HG02852 (cell line): Measurements from ENCODE around the gene PEX7.
"Not testable (repeated sequence)": the region's sequence is repeated elsewhere in the genome, so short reads cannot be mapped to it uniquely, and the experiment has no call there.

Experiments used
- ATAC-seq: cut with Tn5 transposase; IDR thresholded peaks from one replicate; pipeline ENCODE4 v1.9.1; 2021; ENCODE audit warnings: mild to moderate bottlenecking, moderate library complexity; ENCODE audit not compliant: unreplicated experiment

The PEX7 gene

DNA sequence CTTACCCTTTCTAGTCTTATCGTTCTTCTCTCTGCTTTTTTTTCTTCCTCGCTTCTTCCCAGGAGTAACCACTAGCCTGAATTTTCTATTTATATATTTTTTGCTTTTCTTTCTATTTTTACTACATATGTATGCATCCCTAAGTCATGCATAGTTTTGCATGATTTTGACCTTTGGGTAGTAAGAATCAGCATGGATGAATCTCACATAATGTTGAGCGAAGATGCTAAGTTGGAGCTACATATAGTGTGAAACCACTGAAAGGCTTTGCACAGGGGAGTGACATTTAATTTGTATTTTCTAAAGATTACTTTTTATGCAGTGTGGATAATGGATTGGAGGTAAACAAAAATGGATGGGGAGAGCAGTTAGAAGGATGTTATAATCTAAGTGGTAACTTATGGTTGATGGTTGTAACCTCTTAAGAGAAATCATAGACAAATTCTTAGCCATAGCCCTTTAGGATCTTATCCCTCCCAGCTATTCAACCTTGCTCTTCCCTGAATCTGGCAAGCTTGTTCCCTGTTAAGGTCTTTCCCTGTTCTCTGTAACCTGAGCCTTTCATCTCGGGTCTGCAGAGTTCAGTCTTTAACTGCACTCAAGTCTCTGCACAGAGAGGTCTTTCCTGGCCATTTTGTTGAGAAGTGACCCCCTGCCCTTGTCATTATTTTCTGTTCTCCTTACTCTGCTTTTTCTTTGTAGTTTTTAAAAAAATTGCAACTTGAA lies 18.0 kb downstream of the PEX7 start:
- no peak for ATAC-seq

DNA sequence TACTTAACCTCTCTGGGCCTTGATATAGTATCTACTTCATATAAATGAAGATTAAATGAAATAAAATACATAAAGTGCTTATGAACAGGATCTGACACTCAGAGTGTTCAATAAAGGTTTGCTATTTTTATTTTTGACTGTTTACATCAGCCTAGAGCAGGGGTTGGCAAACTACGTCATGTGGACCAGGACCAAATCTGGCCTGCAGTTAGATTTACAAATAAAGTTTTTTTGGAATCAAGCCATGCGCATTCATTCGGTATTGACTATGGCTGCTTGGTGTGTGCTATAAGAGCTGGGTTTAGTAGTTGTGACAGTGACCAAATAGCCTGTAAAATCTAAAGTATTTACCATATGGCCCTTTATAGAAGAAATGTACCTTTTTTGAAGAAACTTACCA lies 20.8 kb downstream of the PEX7 start:
- no peak for ATAC-seq

DNA sequence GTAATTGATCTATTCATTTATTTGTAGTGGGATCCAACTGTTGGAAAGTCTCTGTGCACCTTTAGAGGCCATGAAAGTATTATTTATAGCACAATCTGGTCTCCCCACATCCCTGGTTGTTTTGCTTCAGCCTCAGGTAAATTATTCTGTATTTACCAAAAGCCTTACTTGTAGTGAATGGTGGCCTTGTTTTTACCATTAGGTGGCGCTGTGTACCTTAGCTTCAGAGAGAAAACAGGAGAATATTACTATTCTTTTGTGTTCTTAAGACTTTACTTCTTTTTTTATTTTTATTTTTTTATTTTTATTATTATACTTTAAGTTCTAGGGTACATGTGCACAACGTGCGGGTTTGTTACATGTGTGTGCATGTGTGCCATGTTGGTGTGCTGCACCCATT lies 23.7 kb downstream of the PEX7 start:
- no peak for ATAC-seq

DNA sequence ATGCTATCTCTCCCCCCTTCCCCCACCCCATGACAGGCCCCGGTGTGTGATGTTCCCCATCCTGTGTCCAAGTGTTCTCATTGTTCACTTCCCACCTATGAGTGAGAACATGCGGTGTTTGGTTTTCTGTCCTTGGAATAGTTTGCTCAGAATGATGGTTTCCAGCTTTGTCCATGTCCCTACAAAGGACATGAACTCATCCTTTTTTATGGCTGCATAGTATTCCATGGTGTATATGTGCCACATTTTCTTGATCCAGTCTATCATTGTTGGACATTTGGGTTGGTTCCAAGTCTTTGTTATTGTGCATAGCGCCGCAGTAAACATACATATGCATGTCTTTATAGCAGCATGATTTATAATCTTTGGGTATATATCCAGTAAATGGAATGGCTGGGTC lies 24.1 kb downstream of the PEX7 start:
- ATAC-seq: not testable (repeated sequence)

DNA sequence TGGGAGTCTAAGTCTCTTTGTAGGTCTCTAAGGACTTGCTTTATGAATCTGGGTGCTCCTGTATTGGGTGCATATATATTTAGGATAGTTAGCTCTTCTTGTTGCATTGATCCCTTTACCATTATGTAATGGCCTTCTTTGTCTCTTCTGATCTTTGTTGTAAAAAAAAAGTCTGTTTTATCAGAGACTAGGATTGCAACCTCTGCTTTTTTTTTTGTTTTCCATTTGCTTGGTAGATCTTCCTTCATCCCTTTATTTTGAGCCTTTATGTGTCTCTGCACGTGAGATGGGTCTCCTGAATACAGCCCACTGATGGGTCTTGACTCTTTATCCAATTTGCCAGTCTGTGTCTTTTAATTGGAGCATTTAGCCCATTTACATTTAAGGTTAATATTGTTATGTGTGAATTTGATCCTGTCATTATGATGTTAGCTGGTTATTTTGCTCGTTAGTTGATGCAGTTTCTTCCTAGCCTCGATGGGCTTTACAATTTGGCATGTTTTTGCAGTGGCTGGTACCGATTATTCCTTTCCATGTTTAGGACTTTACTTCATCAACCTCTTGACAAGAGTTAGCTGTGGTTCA lies 27.7 kb downstream of the PEX7 start:
- ATAC-seq: not testable (repeated sequence)

DNA sequence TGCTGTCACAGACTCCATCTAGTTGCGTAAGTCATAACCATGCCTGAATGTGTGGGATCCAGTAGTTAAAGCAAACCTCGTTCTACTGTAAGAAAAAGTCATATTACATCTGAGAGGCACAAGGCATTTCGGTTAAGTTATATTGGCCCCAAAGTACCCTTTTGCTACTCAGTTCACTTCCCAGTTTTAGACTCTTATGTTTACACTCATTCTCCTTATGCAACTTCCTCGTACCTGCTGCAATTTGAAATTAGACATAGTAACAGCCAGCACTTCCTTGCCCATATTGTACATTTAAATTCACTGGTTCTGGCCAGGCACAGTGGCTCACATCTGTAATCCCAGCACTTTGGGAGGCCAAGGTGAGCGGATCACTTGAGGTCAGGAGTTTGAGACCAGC lies 37.0 kb downstream of the PEX7 start:
- ATAC-seq: no peak

DNA sequence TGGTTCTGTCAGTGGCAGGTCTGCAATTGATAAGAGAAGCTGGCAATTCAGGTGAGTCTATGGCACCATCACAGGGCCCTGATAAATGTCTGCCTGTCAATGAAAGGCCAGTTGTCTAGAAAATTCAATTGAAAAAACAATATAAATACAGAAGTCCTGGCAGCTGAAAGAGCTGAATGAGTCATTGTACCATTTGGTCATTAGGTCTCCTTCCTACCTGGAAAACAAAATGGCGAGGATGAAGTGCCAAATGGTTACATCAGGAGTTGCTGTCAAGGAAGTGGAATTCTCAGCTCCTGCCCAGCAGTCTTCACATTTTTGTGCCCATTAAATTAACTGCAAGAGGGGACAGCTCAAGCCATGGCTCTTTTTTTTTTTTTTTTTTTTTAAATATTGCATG lies 37.7 kb downstream of the PEX7 start:
- no peak for ATAC-seq

DNA sequence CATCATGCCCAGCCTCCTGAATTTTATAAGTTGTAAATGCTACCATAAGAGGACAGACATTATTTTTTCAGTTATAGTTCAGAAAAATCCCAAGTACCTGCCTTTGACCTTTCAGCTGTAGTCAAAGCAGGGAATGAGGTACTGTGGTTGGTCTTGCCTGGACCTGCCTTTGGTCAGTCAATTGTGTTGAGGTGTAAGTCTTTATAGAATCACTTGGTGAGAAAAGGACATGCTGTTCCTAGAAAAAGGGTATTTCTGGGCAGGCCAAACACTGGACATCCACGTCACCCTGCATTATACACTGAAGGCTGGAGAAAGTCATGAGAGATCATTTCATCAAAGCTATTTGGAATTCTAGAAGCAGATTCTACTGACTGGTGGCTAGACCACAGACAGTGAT lies 40.3 kb downstream of the PEX7 start:
- no peak for ATAC-seq

DNA sequence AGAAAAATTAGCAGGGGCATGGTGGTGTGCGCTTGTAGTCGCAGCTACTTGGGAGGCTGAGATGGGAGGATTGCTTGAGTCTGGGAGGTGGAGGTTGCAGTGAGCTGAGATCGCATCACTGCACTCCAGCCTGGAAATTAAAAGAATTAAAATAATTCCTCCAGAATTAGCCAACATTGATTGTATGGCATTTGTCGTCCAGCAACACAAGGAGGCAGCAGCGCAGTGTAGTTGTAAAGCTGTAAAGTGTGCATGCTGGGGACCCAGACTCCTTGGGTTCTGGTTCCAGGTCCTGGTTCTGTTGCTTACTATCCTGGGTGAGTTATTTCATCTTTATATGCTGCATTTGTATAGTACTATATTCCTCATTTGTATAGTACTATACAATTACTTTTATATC lies 41.4 kb downstream of the PEX7 start:
- no peak for ATAC-seq

DNA sequence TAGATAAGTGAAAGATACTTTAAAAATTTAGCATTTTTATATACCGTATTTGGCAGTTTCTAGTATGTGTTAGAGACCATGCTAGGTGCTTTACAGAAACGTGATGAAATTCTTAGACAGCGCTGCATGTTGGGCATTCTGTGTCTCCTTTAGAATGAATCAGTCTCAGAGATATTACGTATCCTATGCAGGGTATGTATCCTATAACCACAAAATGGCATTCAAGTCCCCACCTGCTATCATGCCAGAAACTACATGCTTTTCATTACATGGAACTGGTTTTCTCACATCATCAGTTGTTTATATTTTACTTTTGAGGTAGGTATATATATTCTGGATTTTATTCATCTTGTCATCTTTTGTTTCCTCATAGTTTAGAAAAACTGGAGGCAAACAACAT lies 42.3 kb downstream of the PEX7 start:
- ATAC-seq: no peak

DNA sequence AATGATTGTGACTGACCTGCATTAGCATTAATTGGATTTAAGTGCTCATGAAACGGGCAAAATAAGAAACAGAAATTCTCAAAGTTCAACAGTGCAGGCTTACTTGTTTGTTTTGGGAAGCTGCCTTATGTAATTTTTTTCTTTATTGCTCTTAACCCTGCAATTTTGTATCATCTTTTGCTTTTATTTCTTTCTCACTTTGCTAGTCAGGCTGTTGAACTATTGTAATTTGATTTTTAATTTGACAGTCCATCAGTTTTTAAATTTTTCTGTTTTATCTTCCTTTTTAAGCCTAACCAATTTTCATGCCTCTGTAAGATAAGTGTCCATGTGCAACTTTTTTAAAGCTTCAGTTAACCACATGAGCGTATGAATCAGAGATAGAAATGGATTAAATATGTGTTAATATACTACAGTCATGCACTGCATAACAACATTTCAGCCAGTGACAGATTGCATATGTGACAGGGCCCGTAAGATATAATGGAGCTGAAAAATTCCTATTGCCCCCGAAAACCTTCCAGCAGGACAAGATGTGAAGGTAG lies 44.6 kb downstream of the PEX7 start:
- ATAC-seq: no peak

DNA sequence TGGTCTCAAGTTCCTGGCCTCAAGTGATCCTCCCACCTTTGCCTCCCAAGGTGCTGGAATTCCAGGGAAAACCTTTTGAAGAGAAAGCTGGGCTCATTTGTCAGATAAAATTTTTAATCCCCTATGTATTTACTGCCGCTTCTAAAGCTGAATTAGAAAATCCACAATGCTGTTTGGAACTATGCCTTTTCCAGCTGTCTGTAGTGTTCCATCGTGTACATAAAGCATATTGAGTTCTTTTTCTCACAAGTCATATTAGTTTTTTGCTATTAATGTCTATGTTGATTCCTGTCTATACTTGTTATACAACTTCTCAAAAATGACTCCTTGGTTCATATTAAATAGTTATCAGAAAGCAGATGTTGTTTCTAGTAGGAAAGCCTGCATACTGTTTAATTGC lies 47.1 kb downstream of the PEX7 start:
- ATAC-seq: no peak

DNA sequence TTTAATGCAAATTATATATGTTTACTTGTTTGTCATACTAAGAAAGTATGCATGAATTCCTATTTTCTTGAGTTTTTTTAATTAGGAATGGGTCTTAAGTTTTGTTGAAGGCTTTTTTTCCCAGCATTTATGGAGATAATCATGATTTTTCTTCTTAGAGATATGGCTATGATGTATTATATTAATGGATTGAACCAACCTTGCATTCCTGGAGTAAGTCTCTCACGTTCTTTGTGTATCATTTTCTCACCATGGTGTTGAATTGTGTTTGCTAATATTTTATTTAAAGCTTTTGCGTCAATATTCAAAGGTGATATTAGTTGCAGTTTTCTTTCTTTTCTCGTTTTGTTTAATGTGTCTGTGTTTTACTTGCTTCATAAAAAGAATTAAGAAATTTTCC lies 51.4 kb downstream of the PEX7 start:
- ATAC-seq: no peak

DNA sequence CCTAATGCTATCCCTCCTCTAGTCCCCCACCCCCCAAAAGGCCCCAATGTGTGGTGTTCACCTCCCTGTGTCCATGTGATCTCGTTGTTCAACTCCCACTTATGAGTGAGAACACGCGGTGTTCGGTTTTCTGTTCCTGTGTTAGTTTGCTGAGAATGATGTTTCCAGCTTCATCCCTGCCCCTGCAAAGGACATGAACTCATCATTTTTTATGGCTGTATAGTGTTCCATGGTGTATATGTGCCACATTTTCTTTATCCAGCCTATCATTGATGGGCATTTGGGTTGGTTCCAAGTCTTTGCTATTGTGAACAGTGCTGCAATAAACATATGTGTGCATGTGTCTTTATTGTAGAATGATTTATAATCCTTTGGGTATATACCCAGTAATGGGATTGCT lies 54.1 kb downstream of the PEX7 start:
- not testable (repeated sequence) for ATAC-seq

DNA sequence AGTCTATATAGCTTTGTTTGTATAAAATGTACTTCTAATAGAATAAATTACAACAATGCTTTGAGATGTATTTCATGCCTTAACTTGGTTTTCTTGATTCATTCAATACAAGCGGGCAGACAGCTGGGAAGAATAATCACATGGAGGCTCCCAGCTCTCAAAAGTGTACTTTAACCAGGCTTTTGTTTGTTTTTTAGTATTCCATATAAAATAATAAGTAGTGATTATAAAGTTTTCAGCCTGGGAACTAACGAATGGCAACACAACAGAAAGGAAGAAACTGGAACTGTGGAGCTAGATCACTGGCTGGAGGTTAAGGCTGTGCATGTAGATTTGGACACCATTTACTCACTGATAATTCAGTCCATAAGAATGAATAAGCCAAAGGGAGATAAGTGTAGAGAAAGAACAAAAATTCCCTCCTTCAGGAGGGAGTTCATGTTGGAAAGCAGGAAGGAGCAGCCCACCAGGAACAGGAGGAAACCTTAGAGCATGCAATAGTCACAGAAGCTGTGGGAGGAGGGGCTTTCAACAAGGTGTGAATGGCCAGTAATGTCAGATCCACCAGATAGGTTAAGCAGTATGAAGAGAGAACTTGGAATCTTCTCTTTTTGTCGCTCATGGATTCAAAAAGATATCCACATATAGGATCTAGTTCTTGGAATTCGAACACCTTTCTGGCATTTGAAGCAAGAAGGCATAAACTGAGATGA lies 58.5 kb downstream of the PEX7 start:
- no peak for ATAC-seq

DNA sequence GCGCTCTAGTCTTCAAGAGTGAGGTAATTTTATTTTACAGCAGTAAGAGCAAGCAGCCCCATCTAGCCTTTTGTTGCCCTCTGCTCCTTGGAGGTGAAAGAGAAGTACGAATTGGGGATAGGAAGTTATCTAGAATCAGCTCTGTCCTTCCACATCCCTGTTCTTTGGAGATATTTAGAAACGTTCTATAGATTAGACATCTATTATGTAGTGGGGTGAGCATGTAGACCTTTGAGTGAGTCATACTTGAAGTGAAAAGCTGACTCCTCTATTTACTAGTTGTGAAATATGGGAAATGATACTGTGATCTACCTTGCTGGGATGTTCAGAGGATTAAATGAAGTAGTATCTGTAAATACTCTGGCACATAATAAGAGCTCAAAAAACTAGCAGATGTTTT lies 63.7 kb downstream of the PEX7 start:
- no peak for ATAC-seq

DNA sequence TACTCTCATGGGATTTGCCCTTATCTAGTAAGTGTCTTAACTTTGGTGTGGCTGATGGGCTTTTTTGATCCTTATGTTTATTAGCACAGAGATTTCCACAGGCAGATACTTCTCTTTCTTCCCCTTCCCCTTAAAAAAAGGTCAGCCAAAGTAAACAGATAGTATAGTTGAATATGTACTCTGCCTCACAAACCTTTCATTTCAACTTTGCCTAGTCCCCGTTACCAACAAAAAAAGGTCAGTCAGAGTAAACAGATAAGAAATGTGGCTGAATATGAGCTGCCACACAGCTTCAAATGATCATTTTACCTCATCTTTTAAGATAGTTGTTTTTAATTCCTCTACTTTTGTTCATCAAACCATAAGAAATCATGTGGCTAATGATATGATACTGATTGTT lies 65.6 kb downstream of the PEX7 start:
- no peak for ATAC-seq

DNA sequence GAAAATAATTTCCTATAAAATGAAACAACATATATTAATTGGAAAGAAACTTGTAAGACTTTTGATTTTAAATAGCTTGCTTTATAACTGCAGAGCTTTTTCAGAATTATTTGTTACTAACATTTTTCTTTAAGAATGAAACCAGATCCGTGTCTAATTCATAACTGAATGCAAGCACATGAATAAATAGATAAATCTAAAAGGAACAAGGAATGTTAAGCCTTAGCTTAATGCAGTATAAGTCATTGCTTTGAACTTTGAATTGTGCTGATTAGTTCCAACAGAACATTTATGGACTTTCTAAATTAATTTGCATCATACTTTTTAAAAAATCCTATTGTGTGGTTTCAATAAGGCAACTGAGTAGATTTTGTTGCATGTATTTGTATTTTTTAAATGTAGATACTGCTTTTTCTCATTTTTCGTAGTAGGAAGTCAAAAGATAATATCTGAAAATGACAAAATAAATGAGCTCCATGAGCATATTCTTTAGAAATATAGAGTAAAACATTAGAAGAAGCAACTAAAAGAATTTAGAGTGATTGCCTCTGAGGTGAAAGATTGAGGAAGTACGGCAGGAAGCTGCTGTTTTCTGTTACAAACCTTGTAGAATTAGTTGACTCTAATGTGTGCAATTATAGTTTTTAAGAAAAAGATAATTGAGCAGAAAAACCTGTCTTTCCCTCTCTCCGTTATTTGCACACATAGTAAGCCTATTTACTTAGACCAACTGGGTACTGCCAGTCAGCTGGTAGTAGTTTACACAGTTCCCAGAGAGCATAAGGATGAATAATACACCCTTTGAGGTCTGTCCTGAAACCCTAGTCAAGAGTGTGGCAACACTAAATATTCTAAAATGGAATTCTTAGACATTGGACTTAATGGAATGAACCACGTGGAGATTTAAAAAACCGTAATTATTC lies 67.1 kb downstream of the PEX7 start:
- ATAC-seq: no peak

DNA sequence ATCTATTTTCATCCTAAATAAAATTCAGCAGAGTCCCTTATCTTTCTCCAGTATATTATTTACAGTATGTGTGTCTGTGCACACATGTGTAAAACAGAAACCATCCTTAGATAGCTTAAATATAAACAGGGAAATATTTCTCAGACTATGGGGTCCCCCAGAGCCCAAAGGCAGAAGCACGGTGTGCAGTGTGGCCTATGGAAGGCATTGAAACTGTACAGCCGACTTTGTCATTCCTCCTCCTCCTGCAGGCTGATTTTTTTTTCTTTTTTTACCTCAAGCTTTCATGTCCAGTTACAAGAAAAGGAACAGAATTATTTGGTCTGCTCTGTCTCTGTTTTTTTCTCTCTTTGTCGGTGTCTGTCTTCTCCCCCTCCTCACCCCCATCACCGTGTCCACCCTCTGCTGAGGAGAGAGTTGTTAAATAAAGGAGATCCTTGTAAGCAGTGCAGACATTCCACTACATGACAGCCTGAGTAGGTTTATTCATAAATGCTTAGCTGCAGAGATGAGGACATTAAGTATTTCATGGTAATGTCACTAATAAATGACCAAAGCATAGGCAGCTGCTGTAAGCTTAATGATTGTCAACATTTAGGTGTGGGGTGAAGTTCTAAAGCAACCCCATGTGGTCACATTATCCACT lies 67.9 kb downstream of the PEX7 start:
- no peak for ATAC-seq

DNA sequence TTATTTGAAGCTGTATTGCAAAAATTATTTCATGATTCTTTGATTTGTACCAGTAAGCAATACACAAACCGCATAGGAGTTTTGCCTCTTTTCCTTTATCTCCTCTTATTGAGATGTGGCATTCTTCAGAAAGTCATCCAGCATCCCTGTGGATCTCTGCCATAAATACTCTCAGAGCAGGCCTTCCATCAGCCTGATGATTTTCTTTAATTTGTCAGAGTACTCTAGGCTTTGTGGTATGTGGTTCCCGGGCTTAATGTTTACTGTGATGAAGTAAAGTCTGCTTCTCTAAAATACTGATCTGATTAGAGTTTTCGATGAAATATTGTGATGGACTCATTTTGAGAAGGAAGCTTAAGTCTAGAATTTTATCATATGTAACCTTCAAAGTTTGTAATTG lies 68.6 kb downstream of the PEX7 start:
- ATAC-seq: no peak

DNA sequence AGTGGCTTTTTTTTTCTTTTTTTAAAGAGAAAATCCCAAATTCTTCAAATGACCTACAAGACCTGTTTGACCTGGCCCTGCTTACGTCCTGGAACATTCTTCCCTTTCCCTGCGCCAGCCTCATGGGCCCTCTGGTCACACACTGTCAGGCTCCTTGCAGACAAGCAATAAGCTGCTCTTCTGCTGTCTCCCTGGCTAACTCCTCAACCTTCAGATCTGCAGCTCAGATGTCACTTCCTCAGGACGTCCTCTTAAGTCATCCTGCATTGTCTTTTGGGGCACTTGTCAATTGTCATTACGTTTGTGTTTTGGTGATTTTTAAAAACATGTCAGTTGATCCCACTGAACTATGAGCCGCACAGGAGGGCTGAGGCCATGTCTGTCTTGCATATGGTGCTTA lies 70.8 kb downstream of the PEX7 start:
- ATAC-seq: no peak
